IPS-15b (cell line): ENCODE data around the gene IHH.

ENCODE experiments used
- H3K27me3 ChIP-seq: one replicate; pipeline ENCODE4 v1.6.1; 2013; ENCODE audit warnings: low read length; ENCODE audit not compliant: control insufficient read depth, insufficient read depth
- H3K36me3 ChIP-seq: one replicate; pipeline ENCODE4 v1.6.1; 2013; ENCODE audit warnings: low read length; ENCODE audit not compliant: control insufficient read depth, insufficient read depth
- H3K4me1 ChIP-seq: one replicate; pipeline ENCODE4 v1.6.1; 2013; ENCODE audit warnings: mild to moderate bottlenecking, low read length; ENCODE audit not compliant: control insufficient read depth, insufficient read depth
- H3K4me3 ChIP-seq: one replicate; pipeline ENCODE4 v1.5.1; 2013; ENCODE audit warnings: low read depth, low read length
- H3K9ac ChIP-seq: one replicate; pipeline ENCODE4 v1.6.1; 2013; ENCODE audit warnings: low read depth, mild to moderate bottlenecking, low read length
- H3K9me3 ChIP-seq: one replicate; pipeline ENCODE4 v1.6.1; 2013; ENCODE audit warnings: mild to moderate bottlenecking, low read length; ENCODE audit not compliant: control insufficient read depth, insufficient read depth

Gene IHH

DNA sequence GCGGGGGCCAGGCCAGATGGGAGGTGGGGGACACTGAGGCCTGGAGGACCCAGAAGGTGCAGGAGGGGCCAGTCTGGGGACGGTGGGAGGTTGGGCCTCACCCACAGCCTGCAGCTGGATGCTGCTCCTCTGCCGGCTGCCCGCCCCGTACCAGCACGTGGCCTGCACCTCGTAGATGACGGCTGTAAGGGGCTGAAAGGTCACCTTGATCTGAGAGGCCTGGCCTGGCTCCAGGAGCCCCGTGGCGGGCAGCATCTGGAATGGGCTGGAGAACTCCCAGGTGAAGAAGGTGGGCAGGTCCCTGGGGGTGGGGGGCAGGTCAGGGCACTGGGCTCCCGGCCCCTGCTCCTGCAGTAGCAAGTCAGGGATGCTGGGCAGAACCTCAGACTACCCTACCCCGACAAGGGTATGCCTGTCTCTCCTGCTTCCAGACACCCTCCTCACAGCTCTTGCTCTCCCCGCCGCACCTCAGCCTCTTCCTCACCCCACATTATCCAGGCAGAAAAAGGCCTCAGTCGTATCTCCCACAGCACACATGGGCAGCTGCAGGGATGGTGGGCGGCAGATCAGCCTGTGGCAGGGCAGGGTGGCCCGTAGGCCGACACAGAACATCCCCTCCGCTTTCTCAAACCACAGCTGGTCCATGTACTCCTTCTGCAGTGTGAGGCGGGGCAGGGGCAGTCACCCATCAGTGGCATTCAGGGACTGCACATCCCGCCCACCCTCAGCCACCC lies 29.5 kb downstream of the IHH start:
- no peak overlapping the region for H3K4me3 ChIP-seq
- H3K27me3 ChIP-seq: peaks cover 3% of the 10 kb centered on the region
- H3K9ac ChIP-seq: no peak overlapping the region
- H3K4me1 ChIP-seq: no peaks in the 10 kb centered on the region
- no peaks in the 10 kb centered on the region for H3K36me3 ChIP-seq
- no peaks in the 10 kb centered on the region for H3K9me3 ChIP-seq

DNA sequence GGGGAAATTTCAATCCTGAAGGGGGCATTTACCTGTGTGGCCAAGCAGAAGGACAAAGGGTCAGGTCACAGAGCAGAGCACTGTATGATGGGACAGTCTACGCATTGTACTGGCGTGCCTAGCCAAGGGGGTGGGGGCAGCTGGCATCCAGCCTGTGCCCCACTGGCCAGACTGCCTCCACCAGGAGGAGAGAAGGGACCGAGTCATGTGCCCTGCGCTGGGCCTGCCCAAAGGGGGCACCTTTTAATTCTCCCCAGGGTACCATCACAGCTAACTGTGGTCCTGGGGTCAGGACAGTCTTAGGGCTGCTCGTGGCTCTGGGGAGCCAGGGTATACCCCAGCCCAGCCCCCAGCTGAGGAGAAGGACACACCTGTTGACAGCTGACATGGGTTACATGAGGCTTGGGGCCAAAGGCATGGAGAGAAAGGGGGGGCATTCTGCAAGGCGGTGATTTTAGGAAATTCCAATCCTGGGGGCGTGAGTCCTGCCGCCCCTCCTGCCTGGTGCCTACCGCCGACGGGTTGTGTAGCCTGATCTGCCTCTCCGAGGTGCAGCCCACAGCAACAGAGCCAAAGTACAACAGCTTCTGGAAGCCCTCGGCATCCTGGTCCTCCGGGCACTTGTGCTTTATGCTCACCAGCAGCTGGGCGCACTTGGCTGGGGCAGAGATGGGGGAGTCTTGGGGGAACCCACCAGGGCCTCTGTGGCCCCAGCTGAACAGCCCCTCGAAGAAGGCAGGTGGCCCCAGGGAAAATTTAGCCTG lies 30.4 kb downstream of the IHH start:
- Histone ChIP-seq H3K9ac (no peak overlapping the region), H3K4me3 (no peak overlapping the region), H3K9me3 (no peaks in the 10 kb centered on the region), H3K36me3 (no peaks in the 10 kb centered on the region), H3K27me3 (peaks cover 3% of the 10 kb centered on the region), H3K4me1 (no peaks in the 10 kb centered on the region)

DNA sequence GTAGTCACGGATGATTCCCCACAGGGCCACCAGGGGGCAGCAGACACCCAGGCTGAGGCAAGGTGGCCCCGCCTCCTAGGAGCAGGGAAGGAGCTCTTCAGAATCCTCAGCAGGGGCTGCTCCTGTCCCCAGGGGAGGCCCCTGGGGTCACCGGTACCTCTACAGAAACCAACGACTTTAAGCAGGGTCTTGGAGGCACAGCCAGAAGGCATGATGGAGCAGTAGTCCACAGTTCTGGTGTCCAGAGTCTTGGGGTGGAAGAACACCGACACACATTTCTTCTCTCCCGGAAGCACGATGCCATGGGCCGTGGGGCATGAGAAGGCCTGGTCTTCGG lies 30.9 kb downstream of the IHH start:
- Histone ChIP-seq H3K9ac (no peak overlapping the region), H3K27me3 (peaks cover 3% of the 10 kb centered on the region), H3K4me3 (no peak overlapping the region), H3K4me1 (no peaks in the 10 kb centered on the region), H3K36me3 (no peaks in the 10 kb centered on the region), H3K9me3 (no peaks in the 10 kb centered on the region)

GRCh38 chr2:219028996-219029828 lies 31.5 kb downstream of the IHH start:
- Histone ChIP-seq H3K4me3 (no peak overlapping the region), H3K9ac (no peak overlapping the region), H3K27me3 (peaks cover 3% of the 10 kb centered on the region), H3K4me1 (no peaks in the 10 kb centered on the region), H3K9me3 (no peaks in the 10 kb centered on the region), H3K36me3 (no peaks in the 10 kb centered on the region)

DNA sequence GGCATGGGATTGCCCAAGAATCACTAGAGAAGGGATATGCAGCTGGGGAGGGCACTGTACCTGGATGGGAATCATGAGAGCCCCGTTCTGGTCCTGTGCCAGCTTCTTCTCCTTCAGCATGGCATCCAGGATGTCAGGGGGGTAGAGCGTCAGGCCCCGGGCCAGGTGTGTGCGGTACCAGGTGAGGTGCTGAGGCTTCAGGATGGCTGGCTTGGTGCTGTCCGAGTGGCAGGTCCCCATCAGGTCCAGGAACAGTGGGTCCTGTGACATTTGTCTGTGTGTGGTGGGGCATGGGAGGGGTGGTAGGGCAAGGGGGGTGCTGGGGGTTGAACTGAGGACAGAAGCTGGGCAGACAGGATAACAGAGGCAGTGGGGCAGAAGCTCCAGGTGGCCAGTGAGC lies 32.6 kb downstream of the IHH start:
- no peak overlapping the region for H3K4me3 ChIP-seq
- H3K36me3 ChIP-seq: no peaks in the 10 kb centered on the region
- no peak overlapping the region for H3K9ac ChIP-seq
- H3K27me3 ChIP-seq: no peaks in the 10 kb centered on the region
- H3K4me1 ChIP-seq: no peaks in the 10 kb centered on the region
- no peaks in the 10 kb centered on the region for H3K9me3 ChIP-seq

DNA sequence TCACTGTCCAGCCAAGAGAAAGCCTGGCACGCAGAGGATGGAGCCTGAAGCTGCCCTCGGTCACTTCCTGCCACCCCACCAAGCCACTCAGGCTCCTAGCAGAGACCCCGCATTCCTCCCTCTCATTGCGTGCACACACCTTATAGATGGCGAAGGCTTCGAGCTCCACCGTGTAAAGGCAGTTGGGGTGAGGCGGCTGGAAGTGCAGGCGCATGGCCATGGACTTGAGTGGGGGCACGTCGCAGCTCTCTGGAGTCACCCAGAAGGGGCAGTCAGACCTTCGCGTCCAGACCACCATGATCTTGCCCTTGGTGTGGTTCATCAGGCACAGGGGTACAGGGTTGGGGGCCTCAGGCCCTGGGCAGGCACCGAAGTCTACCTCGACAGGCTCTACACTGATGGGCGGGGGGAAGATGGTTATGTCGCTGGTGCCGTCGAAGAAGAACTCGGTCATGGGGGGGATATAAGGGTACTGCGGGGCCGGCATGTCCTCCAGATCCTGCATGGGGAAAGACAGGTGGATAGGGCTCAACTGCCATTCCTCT lies 33.1 kb downstream of the IHH start:
- no peak overlapping the region for H3K4me3 ChIP-seq
- no peaks in the 10 kb centered on the region for H3K9me3 ChIP-seq
- no peaks in the 10 kb centered on the region for H3K36me3 ChIP-seq
- H3K9ac ChIP-seq: no peak overlapping the region
- H3K27me3 ChIP-seq: no peaks in the 10 kb centered on the region
- H3K4me1 ChIP-seq: no peaks in the 10 kb centered on the region

GRCh38 chr2:219026946-219027345 lies 33.8 kb downstream of the IHH start:
- H3K27me3 ChIP-seq: no peaks in the 10 kb centered on the region
- H3K4me1 ChIP-seq: no peaks in the 10 kb centered on the region
- no peaks in the 10 kb centered on the region for H3K36me3 ChIP-seq
- H3K9ac ChIP-seq: no peak overlapping the region
- no peak overlapping the region for H3K4me3 ChIP-seq
- H3K9me3 ChIP-seq: no peaks in the 10 kb centered on the region

DNA sequence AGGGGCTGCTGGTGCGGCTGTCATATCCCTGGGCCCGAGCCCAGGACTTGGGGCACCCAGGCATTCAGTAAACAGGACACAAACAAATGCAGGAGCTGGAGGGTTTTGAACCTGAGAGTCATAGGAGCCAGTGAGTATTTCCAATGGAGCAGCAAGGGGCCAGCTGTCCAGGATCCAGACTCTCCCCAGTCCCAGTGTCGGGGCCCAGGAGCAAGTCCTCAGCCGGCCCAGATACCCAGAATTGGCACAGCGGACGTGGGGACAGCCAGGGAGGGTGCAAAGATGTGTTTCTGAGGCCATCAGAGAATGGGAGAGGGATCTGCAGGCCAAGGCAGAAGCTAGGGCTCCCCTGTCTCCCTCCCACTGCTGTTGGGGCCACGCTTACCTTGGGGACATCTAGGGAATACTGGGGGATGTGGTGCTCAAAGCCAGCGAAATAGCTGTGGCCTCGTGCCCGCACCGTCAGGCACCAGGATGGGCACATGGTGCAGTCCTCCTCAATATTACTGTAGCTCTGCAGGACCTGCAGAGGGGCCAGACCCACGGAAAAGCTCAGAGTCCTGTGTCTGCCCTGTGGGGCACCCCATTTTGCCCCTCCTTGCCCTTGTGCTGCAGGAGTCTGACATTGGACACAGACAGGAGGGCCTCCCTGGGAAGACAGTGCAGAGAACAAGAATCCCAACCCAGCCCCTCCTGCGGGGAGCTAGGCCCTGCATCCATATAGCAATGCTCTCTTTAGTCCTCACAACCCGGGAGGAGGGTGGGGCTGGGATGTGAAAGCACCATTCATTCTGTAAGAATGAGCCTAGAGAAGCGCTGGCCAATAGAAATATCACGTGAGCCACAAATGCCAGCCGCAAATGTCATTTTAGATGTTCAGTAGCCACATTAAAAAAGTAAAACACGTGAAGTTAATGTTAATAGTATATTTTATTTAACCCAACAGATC lies 34.8 kb downstream of the IHH start:
- H3K4me1 ChIP-seq: no peaks in the 10 kb centered on the region
- no peaks in the 10 kb centered on the region for H3K36me3 ChIP-seq
- no peak overlapping the region for H3K9ac ChIP-seq
- H3K9me3 ChIP-seq: no peaks in the 10 kb centered on the region
- H3K27me3 ChIP-seq: no peaks in the 10 kb centered on the region
- no peak overlapping the region for H3K4me3 ChIP-seq

DNA sequence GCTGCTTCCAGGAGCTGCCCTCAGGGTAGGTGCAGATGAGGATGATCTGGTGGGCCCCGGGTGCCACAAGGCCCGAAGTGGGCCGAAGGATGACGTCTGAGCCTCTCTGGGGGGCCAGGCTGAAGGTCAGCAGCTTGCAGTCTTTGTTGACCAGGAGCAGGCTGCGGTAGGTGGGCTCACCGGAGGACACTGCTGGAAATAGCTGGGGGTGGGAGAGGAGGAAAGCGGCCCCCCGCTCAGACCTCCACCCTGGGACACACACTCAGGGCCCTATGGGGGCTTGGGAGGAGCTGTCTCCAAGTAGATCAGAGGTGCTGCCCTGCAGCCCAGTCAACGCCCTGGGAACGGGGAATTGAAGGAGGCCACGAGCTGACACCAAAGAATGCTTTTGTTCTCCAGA lies 36.7 kb downstream of the IHH start:
- Histone ChIP-seq H3K4me3 (no peak overlapping the region), H3K36me3 (no peaks in the 10 kb centered on the region), H3K9me3 (no peaks in the 10 kb centered on the region), H3K27me3 (no peaks in the 10 kb centered on the region), H3K4me1 (no peaks in the 10 kb centered on the region), H3K9ac (no peak overlapping the region)

GRCh38 chr2:219023045-219023605 lies 37.6 kb downstream of the IHH start:
- no peaks in the 10 kb centered on the region for H3K36me3 ChIP-seq
- H3K4me1 ChIP-seq: no peaks in the 10 kb centered on the region
- H3K9ac ChIP-seq: no peak overlapping the region
- no peaks in the 10 kb centered on the region for H3K9me3 ChIP-seq
- H3K4me3 ChIP-seq: no peak overlapping the region
- H3K27me3 ChIP-seq: no peaks in the 10 kb centered on the region

DNA sequence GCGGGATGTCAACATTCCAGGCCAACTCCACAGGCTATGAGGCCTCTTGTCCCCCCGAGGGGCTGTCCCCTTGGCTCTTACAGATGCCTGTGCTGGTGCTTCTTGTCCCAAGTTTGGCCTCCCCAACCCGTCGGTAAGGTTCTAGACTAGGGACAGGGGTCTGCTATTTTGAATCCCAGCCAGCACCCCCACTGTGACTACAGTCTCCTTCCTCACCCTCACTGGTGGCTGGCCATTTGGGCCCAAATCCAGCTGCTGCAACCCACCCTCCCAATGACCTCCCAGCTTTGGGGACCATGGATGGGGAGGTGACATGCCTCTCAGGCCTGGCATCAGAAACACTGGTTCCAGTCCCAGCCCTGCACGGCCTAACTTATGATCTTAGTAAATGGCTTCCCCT lies 38.1 kb downstream of the IHH start:
- no peaks in the 10 kb centered on the region for H3K4me1 ChIP-seq
- no peaks in the 10 kb centered on the region for H3K9me3 ChIP-seq

More for the DNA sequence above, 38.1 kb downstream of the IHH start:
- Histone ChIP-seq H3K27me3 (no peaks in the 10 kb centered on the region), H3K4me3 (no peak overlapping the region), H3K36me3 (no peaks in the 10 kb centered on the region), H3K9ac (no peak overlapping the region)
